Hindlimb muscle (tissue), 1 donor: ENCODE results near the gene REG3G. TPM values are rescaled to one million over a fixed set of nuclear protein-coding genes. Genes with fewer than 3 reads are reported as not detected.

Experiments
- DNase-seq: peaks from one replicate; pipeline ENCODE4 v3.0.0-alpha.2; 2013
- polyA plus RNA-seq: library from polyadenylated mRNA; unstranded; fragments of 120-200 nt; gene quantifications from one replicate; pipeline ENCODE4 v1.2.1, GENCODE V29; 2013; ENCODE audit not compliant: insufficient read length

Gene REG3G
- not detected for polyA plus RNA-seq

GRCh38 chr2:79025421-79025820 is at the start of gene REG3G:
TSS of gene REG3G (plus strand) at chr2:79025702. CDS start at chr2:79026094, 392 bp downstream.
- no peak for DNase-seq

- DNase-seq, result no peak
Measured at GRCh38 chr2:78977661-78978145, 47.8 kb upstream of the REG3G start.

- DNase-seq, result no peak
Measured at GRCh38 chr2:78978340-78978739, 47.2 kb upstream of the REG3G start.

- peak; percentile 81 for DNase-seq
Measured at GRCh38 chr2:78979380-78980151, 45.9 kb upstream of the REG3G start.

GRCh38 chr2:78980152-78980465 is 45.4 kb upstream of the REG3G start:
- no peak for DNase-seq

- DNase-seq, result no peak
Measured at GRCh38 chr2:78980871-78981270, 44.6 kb upstream of the REG3G start.

- DNase-seq, result no peak
Measured at GRCh38 chr2:78982638-78983330, 42.7 kb upstream of the REG3G start.

- DNase-seq, result no peak
Measured at GRCh38 chr2:78984386-78984785, 41.1 kb upstream of the REG3G start.

GRCh38 chr2:78985558-78985957 is 39.9 kb upstream of the REG3G start:
- no peak for DNase-seq

GRCh38 chr2:78989051-78989450 is 36.5 kb upstream of the REG3G start:
- DNase-seq, result no peak

- no peak for DNase-seq
Measured at GRCh38 chr2:78992451-78992806, 33.1 kb upstream of the REG3G start.

GRCh38 chr2:78992807-78993517 is 32.5 kb upstream of the REG3G start:
- no peak for DNase-seq

- no peak for DNase-seq
Measured at GRCh38 chr2:78993518-78994148, 31.9 kb upstream of the REG3G start.

- DNase-seq, result no peak
Measured at GRCh38 chr2:78994789-78995188, 30.7 kb upstream of the REG3G start.

- no peak for DNase-seq
Measured at GRCh38 chr2:78999406-78999805, 26.1 kb upstream of the REG3G start.

- no peak for DNase-seq
Measured at GRCh38 chr2:79000008-79000576, 25.4 kb upstream of the REG3G start.

- no peak for DNase-seq
Measured at GRCh38 chr2:79001285-79001684, 24.2 kb upstream of the REG3G start.

GRCh38 chr2:79004680-79005079 is 20.8 kb upstream of the REG3G start:
- no peak for DNase-seq

- DNase-seq, result no peak
Measured at GRCh38 chr2:79005216-79005615, 20.3 kb upstream of the REG3G start.

GRCh38 chr2:79009388-79009787 is 16.1 kb upstream of the REG3G start:
- DNase-seq, result no peak

GRCh38 chr2:79011496-79011895 is 14.0 kb upstream of the REG3G start:
- no peak for DNase-seq

GRCh38 chr2:79013629-79014028 is 11.9 kb upstream of the REG3G start:
- no peak for DNase-seq

- no peak for DNase-seq
Measured at GRCh38 chr2:79016342-79016741, 9.2 kb upstream of the REG3G start.
